GM21576 (cell line): ENCODE measurements around the gene GLIPR2.
"Not testable (repeated sequence)": the region's sequence is repeated elsewhere in the genome, so short reads cannot be mapped to it uniquely, and the experiment has no call there.

Source experiments
- ATAC-seq: cut with Tn5 transposase; IDR thresholded peaks from one replicate; pipeline ENCODE4 v1.9.1; 2021; ENCODE audit warnings: mild to moderate bottlenecking, moderate library complexity; ENCODE audit not compliant: unreplicated experiment

Gene GLIPR2

DNA sequence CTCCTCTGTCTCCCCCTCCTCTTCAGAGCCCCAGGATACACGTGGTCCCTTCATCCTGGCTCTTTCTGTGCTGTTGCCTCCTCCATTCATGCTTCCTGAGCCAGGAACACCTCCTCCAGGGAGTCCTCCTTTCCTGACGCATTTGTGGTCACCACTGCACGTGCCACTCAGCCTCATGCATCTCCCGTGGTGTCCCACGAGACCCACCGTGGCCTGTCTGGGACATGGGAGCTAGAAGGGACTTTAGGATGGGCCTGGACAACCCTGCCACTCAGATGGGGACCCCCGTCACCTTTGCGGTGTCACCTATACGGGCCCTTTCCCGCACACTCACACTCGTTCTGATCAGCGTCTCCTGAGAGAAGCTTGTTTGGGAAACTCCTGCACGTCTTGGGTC, 6.7 kb downstream of the GLIPR2 start:
- no peak for ATAC-seq

DNA sequence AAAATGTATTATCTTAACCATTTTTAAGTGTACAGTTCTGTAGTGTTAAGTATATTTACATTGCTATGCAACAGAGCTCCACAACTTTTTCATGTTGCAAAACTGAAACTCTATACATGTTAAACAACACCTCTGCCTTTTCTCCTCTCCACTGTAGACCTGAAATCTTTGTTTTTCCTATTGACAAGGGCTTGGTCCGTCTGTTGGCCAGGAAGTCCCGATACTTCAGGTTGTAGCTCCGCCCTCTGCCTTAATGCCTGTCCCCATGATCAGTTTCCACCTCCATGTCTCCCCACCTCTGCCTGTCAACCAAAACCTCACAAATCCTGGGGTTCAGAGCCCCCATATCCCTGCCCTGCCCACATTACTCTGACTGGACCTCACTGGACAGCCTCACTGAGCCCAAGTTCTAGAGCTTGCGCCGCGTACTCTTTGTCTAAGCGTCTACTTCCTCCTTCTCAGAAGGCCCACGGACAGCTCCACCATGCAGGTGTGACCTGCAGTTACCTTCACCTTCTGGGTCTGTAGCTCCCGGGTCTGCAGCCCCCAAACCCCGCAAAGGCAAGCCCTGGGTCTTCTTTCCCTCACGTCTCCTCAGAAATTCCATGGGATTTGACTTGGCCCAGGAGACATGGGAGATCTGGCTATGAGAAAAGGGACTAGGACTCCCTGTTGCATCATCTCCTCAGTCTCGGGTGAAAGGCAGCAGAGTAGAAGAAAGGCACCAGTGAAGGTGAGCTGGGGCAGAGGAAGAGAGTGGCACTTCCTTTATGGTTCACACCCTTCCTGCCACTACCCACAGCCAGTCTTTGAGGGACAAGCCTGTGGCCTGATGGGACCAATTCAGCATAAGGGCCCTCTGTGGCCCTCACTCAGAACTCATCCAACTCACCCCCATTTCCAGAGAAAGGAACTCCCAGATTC, 8.0 kb downstream of the GLIPR2 start:
- ATAC-seq: no peak

- no peak for ATAC-seq
Measured at GRCh38 chr9:36145970-36146369, 9.4 kb downstream of the GLIPR2 start.

DNA sequence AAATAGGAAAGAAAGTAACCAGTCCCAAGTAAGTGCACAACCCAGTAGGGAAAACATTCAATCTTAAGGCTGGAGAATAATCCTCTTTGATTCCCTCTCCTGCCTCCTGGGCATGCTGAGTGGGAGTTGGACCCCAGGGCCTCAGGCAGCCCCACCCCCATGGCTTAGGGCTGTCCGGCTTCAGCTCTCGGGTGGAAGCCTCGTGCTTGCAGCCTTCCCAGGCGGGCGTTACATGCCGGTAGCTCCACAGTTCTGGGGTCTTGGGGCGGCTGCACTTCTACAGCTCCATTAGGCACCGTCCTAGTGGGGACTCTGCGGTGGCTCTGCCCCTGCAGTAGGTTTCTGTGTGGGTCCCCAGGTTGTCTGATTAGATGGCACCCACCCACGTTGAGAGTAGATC, 10.1 kb downstream of the GLIPR2 start:
- no peak for ATAC-seq

DNA sequence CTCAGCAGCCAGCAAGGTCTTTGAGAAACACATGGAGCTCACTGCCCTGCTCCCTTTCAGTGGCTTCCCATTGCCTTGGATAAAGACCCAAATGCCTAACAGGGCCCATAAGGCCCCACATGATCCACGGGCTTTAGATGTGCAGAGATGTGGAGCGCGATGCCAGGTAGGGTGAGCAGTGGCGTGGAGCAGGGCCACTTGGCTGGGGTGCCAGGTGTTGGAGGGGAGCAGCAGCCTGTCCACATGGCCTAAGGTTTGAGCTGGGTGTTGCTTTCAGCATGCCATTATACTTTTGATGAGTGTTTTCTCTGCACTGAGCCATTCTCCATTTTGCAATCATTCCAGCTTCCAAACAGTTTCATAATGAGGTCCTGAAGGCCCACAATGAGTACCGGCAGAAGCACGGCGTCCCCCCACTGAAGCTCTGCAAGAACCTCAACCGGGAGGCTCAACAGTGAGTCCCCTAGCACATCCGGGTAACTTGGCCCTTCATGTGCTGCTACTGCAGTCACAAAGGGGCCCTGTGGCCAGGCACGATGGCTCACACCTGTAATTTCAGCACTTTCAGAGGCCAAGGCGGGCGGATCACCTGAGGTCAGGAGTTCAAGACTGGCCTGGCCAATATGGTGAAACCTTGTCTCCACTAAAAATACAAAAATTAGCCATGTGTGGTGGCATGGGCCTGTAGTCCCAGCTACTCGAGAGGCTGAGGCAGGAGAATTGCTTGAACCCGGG, 11.1 kb downstream of the GLIPR2 start:
- no peak for ATAC-seq

- ATAC-seq: peak; percentile 34
Measured at GRCh38 chr9:36148311-36149051, 11.9 kb downstream of the GLIPR2 start.

DNA sequence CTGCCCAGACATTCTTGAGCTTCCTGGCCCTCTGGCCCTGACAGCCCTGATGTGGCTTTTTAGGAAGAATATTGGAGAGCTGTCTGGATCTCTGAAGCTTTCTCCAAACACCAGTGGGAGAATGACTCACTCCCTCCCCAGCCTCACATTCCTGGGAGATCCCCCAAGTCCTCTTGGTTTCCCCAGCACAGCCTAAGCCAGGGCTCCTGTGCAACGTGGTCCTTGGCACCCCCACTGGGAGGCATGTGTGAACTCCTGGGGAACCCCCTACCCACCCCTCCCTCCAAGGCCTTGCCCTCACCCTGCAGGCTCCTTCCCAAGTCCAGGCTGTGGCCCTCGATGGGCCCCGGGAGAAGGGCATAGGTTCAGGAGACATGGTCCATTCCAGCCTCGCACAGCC, 12.7 kb downstream of the GLIPR2 start:
- ATAC-seq: no peak

GRCh38 chr9:36150574-36151315, 14.2 kb downstream of the GLIPR2 start:
- no peak for ATAC-seq

DNA sequence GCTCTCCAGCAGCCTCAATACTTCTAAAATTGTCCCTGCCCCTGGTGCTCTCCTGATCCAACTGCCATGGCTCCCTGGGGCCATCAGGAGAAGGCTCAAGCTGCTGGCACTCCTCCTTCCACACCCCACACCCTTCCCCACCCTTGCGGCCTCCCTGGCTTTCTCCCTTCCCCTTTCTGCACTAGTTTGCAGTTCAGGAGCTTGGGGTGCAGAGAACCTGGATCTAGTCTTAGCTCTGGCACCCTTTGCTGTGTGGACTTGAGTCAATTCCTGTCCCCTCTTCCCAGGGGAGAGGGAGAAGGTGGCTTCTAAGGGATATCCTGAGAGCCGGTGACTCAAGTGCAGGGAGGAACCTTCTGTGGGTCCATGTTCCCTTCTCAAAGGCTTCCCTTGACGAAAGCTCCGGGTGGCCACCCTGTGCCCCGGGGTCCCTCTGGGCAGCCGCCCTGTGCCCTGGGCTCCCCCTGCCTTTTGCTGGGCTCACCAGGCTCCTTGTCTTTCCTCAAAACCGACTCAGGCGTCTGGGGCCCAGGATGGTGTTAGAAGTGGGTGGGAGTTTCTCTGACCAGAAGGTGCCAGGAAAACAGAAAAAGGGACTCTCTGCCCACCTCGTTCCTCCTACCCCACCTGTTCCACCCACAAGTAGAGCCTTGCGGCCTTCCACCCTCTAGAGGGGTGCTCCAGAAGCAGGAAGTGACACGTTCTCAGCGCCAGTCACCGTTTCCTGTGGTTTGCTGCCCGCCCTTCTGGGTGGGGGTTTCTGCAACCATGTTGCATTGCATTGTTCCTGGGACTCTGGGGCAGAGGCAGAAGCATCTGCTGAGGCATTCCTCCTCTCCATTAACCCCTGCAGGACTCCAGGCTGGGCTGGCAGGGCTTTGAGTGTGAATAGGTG, 15.0 kb downstream of the GLIPR2 start:
- ATAC-seq: peak; percentile 81

GRCh38 chr9:36152741-36153438, 16.4 kb downstream of the GLIPR2 start:
- ATAC-seq: no peak

DNA sequence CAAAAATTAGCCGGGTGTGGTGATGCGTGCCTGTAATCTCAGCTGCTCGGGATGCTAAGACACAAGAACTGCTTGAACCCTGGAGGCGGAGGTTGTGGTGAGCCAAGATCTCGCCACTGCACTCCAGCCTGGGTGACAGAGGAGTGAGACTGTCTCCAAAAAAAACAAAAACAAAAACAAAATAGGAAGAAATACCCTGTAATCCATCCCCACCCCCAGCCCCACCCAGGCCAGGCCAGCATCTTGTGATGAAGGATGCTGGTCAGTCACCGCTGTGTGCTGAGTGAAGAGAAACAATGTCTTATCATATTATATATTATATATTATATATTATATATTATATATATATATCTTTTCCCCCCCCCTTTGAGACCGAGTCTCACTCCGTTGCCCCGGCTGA, 17.2 kb downstream of the GLIPR2 start:
- ATAC-seq: no peak

DNA sequence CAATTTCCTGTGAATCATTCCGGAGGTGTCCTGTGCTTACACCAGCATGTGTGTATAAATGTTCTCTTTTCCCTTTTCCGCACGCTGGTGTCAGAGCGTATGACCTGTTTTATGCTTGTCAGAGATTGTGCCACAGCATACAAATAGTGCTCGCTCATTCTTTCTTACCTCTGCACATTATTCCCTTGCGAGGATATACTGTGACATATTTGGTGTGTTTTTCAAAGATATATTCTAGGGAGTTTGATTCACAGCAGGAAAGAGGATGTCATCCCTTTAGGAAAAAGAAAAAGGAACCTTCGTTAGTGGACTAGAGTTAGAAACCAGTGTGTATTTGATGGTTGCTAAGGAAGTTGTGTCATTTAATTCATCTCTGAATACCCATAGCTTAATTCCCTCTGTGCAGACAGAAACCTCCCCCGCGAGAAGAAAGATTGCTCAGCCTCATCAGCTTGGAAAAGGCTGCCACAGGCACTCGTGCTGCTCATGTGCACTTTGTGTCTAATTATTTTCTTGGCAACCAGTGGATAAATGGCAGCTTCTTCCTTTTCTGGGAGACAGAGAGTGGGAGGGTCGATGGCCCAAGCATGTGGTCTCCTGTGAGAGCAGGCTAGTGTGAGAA, 17.9 kb downstream of the GLIPR2 start:
- ATAC-seq: no peak

- ATAC-seq: no peak
Measured at GRCh38 chr9:36156116-36156515, 19.6 kb downstream of the GLIPR2 start.

DNA sequence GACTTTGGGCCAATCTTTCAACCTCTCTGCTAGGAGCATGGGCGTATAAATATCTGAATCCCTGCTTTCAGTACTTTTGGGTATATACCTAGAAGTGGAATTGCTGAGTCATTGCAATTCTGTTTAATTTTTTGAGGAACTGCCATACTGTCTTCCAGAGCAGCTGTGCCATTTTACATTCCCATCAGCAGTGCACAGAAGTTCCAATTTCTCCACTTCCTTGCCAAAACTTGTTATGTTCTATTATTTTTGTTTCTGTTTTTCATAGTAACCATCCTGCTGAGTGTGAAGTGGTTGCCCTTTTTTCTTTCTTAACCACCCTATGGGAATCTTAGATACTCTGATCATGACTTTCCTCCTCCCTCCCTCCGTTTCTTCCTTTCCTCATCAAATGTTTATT, 21.6 kb downstream of the GLIPR2 start:
- no peak for ATAC-seq

- ATAC-seq: no peak
Measured at GRCh38 chr9:36158917-36159316, 22.4 kb downstream of the GLIPR2 start.

GRCh38 chr9:36159509-36159908, 23.0 kb downstream of the GLIPR2 start:
- ATAC-seq: not testable (repeated sequence)

GRCh38 chr9:36160126-36160525, 23.6 kb downstream of the GLIPR2 start:
- not testable (repeated sequence) for ATAC-seq

GRCh38 chr9:36161187-36161586, 24.7 kb downstream of the GLIPR2 start:
- no peak for ATAC-seq
